ENCODE results near the gene USP21.

USP21 gene

GRCh38 chr1:161206411-161207140 is 47.3 kb downstream of the USP21 start:
- in situ Hi-C loops (cut with MboI; ENCODE audit: low sequenced_read_pairs): no loop called here

- in situ Hi-C loops (cut with MboI; ENCODE audit: low sequenced_read_pairs): no loop called here
Observed at GRCh38 chr1:161207173-161207572, 47.9 kb downstream of the USP21 start.

- in situ Hi-C loops (cut with MboI; ENCODE audit: low sequenced_read_pairs): no loop called here
Observed at GRCh38 chr1:161209790-161210409, 50.6 kb downstream of the USP21 start.

- in situ Hi-C loops (cut with MboI; ENCODE audit: low sequenced_read_pairs): no loop called here
Observed at GRCh38 chr1:161214369-161214768, 55.1 kb downstream of the USP21 start.

- in situ Hi-C loops (cut with MboI; ENCODE audit: low sequenced_read_pairs): no loop called here
Observed at GRCh38 chr1:161215076-161215475, 55.8 kb downstream of the USP21 start, which contains the start of gene FCER1G. TSS of gene FCER1G (plus strand) at chr1:161215295. CDS start at chr1:161215322, 27 bp downstream.
